ENCODE results near the gene TIMM10B.

Gene TIMM10B

GRCh38 chr11:6481012-6481923, at the start of gene TIMM10B, which contains the start of gene ARFIP2:
Gene TIMM10B, plus strand, starts transcription at chr11:6481501. Its CDS starts 16 bp downstream, at chr11:6481517.
Gene ARFIP2, minus strand, starts transcription at chr11:6481331. Its CDS starts 910 bp downstream, at chr11:6480421.
- H3K9me3 Mint-ChIP-seq, result no peaks in the 10 kb centered on the region
- H3K27ac Mint-ChIP-seq, result peak within 1 kb of the TSS; percentile 93
- peak; percentile 99 for ATAC-seq
- H3K4me3 Mint-ChIP-seq, result peak within 1 kb of the TSS; percentile 86
- H3K36me3 Mint-ChIP-seq, result peaks cover 30% of the 10 kb centered on the region
- no peaks in the 10 kb centered on the region for H3K27me3 Mint-ChIP-seq
- H3K4me1 Mint-ChIP-seq, result peaks cover 40% of the 10 kb centered on the region

- ATAC-seq, result no peak
- Mint-ChIP-seq H3K36me3 (no peaks in the 10 kb centered on the region), H3K27me3 (peaks cover 9% of the 10 kb centered on the region), H3K27ac (no peak overlapping the region), H3K4me3 (no peak overlapping the region), H3K9me3 (no peaks in the 10 kb centered on the region), H3K4me1 (peaks cover 6% of the 10 kb centered on the region)
Observed at GRCh38 chr11:6431861-6432260, 49.4 kb upstream of the TIMM10B start.

DNA sequence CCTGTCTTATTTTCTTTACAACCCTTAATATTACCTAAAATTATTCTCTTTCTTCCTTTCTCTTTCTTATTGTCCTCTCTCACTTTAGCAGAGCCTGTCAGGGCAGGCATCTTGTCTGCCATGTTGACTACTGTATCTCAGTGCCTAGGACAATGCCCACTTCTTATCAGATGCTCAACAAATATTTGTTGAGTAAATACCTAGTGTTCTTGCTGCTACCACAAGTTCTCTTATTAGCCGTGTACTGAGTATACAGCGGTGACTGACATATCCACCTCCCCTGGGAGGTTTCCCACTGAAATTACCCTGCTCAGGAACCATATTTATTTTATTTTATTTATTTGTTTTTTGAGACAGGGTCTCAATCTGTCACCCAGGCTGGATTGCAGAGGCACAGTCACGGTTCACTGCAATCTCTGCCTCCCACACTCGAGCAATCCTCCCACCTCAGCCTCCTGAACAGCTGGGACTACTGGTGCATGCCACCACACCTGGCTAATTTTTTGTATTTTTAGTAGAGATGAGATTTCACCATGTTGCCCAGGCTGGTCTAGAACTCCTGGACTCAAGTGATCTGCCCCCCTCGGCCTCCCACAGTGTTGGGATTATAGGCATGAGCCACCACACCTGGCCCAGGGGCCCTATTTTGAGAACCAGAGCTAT, 47.2 kb upstream of the TIMM10B start:
- H3K27me3 Mint-ChIP-seq, result peaks cover 9% of the 10 kb centered on the region
- no peaks in the 10 kb centered on the region for H3K9me3 Mint-ChIP-seq
- ATAC-seq, result no peak
- no peaks in the 10 kb centered on the region for H3K36me3 Mint-ChIP-seq
- H3K4me1 Mint-ChIP-seq, result peaks cover 6% of the 10 kb centered on the region
- no peak overlapping the region for H3K27ac Mint-ChIP-seq
- no peak overlapping the region for H3K4me3 Mint-ChIP-seq

- ATAC-seq, result no peak
- Mint-ChIP-seq H3K4me3 (no peak overlapping the region), H3K36me3 (no peaks in the 10 kb centered on the region), H3K27me3 (peaks cover 9% of the 10 kb centered on the region), H3K27ac (no peak overlapping the region), H3K4me1 (peaks cover 6% of the 10 kb centered on the region), H3K9me3 (no peaks in the 10 kb centered on the region)
Observed at GRCh38 chr11:6437423-6437822, 43.9 kb upstream of the TIMM10B start.

DNA sequence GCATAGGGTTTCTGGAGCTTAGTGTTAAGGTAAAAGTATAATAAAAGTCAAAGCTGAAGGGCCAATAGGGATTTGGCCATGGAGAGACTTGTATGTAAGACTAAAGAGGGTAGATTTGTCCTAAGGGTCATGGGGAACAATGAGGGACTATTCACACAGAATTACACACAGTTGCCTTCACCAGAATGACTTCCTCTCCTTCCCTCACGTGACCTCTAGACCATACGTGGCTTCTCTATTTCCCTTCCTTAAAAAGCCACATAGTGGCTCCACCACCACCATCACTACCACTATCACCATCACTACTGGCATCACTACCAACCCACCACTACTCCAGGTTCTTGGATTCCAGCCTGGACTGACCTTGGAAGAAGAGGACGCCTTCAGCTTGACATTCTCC, 43.3 kb upstream of the TIMM10B start:
- no peaks in the 10 kb centered on the region for H3K9me3 Mint-ChIP-seq
- H3K4me1 Mint-ChIP-seq, result peaks cover 6% of the 10 kb centered on the region
- peak; percentile 45 for ATAC-seq
- peaks cover 9% of the 10 kb centered on the region for H3K27me3 Mint-ChIP-seq
- H3K27ac Mint-ChIP-seq, result no peak overlapping the region
- no peaks in the 10 kb centered on the region for H3K36me3 Mint-ChIP-seq
- H3K4me3 Mint-ChIP-seq, result no peak overlapping the region

- peaks cover 2% of the 10 kb centered on the region for H3K27me3 Mint-ChIP-seq
- no peak for ATAC-seq
- peaks cover under 1% of the 10 kb centered on the region for H3K4me1 Mint-ChIP-seq
- no peak overlapping the region for H3K4me3 Mint-ChIP-seq
- no peaks in the 10 kb centered on the region for H3K9me3 Mint-ChIP-seq
- H3K27ac Mint-ChIP-seq, result no peak overlapping the region
- H3K36me3 Mint-ChIP-seq, result no peaks in the 10 kb centered on the region
Observed at GRCh38 chr11:6438979-6439571, 42.2 kb upstream of the TIMM10B start.

- Mint-ChIP-seq H3K36me3 (no peaks in the 10 kb centered on the region), H3K27ac (no peak within 1 kb of the TSS), H3K4me3 (no peak within 1 kb of the TSS), H3K9me3 (no peaks in the 10 kb centered on the region), H3K27me3 (no peaks in the 10 kb centered on the region), H3K4me1 (no peaks in the 10 kb centered on the region)
- no peak for ATAC-seq
Observed at GRCh38 chr11:6440906-6441358, 40.4 kb upstream of the TIMM10B start, which contains the start of gene HPX. Gene HPX, minus strand, starts transcription at chr11:6440987. Its CDS starts 24 bp downstream, at chr11:6440963.

DNA sequence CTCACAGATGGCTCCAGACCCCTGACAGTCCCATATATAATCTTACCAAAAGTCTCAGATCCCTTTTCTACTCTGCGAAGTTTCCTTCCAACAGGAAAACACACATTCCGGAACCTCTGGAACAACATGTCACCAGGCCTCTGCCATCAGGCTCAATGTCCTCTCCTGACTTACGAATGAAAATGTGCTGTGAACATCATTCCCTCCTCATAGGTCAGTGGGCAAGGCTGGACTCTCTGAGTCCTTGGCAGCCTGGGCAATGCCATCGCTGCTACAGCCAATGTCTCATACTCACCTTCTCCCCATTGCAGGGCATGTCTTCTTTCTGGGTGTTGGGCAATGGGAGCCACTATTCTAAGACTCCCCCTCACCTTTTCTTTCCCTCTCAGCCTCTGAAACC, 38.9 kb upstream of the TIMM10B start:
- no peaks in the 10 kb centered on the region for H3K36me3 Mint-ChIP-seq
- H3K27me3 Mint-ChIP-seq, result no peaks in the 10 kb centered on the region
- H3K27ac Mint-ChIP-seq, result no peak overlapping the region
- H3K4me1 Mint-ChIP-seq, result no peaks in the 10 kb centered on the region
- H3K9me3 Mint-ChIP-seq, result no peaks in the 10 kb centered on the region
- no peak overlapping the region for H3K4me3 Mint-ChIP-seq
- no peak for ATAC-seq

DNA sequence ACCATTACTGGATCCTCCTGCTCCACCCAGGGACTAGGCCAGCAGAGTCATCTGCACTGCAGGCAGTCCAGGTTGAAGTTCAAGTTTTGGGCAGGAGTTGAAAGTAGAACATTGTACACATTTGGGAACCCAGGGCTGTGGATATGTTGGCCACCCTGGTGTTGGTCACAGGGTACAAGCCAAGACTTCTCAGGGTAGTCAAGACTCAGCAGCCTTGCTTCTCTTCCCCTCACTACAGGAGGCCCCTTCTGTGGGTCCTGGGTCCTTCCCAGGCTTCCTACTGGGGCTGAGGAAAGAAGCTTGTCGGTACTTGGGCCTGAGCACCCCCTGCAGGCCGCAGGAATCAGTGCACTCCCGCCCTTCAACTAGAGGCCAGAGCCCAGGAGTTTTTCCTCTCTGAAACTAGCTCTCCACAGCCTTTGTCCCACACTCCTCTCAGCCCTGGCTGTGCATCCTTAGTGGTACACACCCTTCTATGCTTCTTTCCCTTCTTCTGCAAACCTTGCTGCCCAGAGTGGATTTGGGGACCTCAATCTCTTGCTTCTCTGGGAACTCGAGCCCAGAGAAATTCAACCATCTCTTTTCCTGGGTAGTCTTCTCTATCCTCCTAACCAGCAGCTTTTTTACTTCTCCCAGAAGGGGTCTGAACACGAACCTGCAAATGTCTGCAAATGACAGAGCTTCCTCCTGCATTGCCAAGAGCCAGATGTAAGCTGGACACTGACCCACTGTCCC, 37.9 kb upstream of the TIMM10B start:
- Mint-ChIP-seq H3K9me3 (no peaks in the 10 kb centered on the region), H3K36me3 (no peaks in the 10 kb centered on the region), H3K27ac (no peak overlapping the region), H3K27me3 (no peaks in the 10 kb centered on the region), H3K4me3 (no peak overlapping the region), H3K4me1 (no peaks in the 10 kb centered on the region)
- ATAC-seq, result peak; percentile 68

- Mint-ChIP-seq H3K27me3 (no peaks in the 10 kb centered on the region), H3K36me3 (no peaks in the 10 kb centered on the region), H3K9me3 (no peaks in the 10 kb centered on the region), H3K4me3 (no peak overlapping the region), H3K4me1 (no peaks in the 10 kb centered on the region), H3K27ac (no peak overlapping the region)
- no peak for ATAC-seq
Observed at GRCh38 chr11:6448574-6448973, 32.7 kb upstream of the TIMM10B start.

DNA sequence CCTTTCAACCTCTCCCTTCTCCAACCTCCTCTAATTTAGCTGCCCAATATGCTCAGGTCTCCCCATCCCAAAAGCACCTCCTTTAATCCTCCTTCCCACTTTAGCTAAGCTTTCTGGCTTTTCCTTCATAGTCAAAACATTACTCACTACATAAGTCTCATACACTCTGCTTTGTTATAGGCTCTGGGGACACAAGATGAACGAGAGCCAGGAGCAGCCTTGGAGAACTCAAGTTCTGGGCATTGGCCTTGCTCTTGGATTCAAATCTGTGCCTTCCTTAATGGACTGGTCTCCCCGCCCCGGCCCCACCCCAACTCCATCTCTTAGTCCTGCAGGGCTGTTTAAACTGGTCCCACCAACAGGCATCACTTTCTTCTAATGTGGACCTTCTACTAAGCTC, 29.1 kb upstream of the TIMM10B start:
- Mint-ChIP-seq H3K9me3 (no peaks in the 10 kb centered on the region), H3K27me3 (no peaks in the 10 kb centered on the region), H3K4me3 (no peak overlapping the region), H3K4me1 (no peaks in the 10 kb centered on the region), H3K36me3 (peaks cover 10% of the 10 kb centered on the region), H3K27ac (no peak overlapping the region)
- ATAC-seq, result no peak

GRCh38 chr11:6453152-6453551, 28.1 kb upstream of the TIMM10B start:
- Mint-ChIP-seq H3K9me3 (no peaks in the 10 kb centered on the region), H3K4me1 (no peaks in the 10 kb centered on the region), H3K27ac (no peak overlapping the region), H3K4me3 (no peak overlapping the region), H3K36me3 (peaks cover 10% of the 10 kb centered on the region), H3K27me3 (no peaks in the 10 kb centered on the region)
- no peak for ATAC-seq

DNA sequence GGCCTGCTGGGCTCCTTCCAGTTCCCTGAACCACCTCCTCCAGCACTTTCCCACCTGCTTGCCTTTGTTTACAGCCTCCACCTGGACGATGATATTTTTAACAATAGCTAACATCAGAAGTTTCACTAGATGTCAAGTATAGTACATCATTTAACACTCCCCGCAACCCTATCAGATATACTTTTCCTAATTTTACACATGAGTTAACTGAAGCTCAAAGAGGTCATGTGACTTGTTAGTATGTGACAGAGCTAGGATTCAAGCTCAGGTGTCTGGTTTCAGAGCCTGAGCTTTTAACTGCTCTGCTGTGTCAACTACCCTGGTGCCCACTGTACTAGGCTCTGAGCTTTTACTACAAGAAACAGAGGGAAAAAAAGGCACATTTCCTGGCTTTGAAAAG, 26.2 kb upstream of the TIMM10B start:
- Mint-ChIP-seq H3K9me3 (no peaks in the 10 kb centered on the region), H3K27ac (no peak overlapping the region), H3K4me3 (no peak overlapping the region), H3K4me1 (no peaks in the 10 kb centered on the region), H3K27me3 (no peaks in the 10 kb centered on the region), H3K36me3 (peaks cover 10% of the 10 kb centered on the region)
- ATAC-seq, result no peak

DNA sequence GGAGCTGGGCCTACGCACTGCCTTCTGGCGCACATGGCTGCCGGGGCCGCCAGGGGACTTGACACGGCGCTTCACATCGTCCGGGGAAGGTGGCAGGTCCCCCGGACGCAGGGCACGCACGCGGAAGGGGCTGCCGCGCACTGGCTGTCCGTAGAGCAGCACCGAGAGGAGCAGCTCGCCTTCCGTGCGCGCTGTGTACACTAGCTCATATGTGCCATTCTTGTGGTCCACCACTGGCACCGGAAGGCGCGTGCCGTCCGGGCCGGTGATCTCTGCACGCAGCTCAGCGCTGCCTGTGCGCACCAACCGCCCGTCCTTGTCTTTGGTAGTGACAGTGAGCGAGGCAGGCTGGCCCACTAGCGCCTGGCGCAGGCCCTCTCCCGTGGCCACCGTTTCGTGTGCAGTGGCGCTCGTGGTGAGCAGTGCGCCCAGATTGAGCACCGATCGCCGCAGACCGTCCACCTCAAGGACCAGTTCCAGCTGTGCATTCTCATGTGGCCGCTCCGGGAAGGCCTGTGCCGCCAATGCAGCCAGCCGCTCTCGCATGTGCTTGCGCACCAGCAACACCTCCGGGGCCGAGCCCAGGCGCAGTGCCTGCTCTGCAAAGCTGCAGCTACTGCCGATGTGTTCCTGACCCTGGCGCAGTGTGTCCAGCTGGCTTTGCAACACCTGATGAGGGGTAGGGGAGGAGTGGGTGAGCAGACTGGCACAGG, 24.8 kb upstream of the TIMM10B start:
- H3K4me1 Mint-ChIP-seq, result no peaks in the 10 kb centered on the region
- H3K27me3 Mint-ChIP-seq, result no peaks in the 10 kb centered on the region
- no peak overlapping the region for H3K4me3 Mint-ChIP-seq
- no peak overlapping the region for H3K27ac Mint-ChIP-seq
- no peak for ATAC-seq
- peaks cover 14% of the 10 kb centered on the region for H3K36me3 Mint-ChIP-seq
- H3K9me3 Mint-ChIP-seq, result no peaks in the 10 kb centered on the region

Measured in stimulated activated memory B cell treated with anti-CD40 and anti-IgM and Interleukin-4, amounts not matched to agents 10 μg/mL and 1 μg/mL and 100 μg/mL, for 72 hours (primary cell).